ENCODE data around the gene TLE1.

The TLE1 gene

GRCh38 chr9:81686614-81687520 lies 2.5 kb downstream of the TLE1 start:
- peak; percentile 90 for DNase-seq

GRCh38 chr9:81685763-81686613 lies 3.4 kb downstream of the TLE1 start:
- peak; percentile 44 for DNase-seq

GRCh38 chr9:81684635-81685034 lies 4.7 kb downstream of the TLE1 start:
- no peak for DNase-seq

GRCh38 chr9:81683704-81684103 lies 5.6 kb downstream of the TLE1 start:
- no peak for DNase-seq

GRCh38 chr9:81683238-81683637 lies 6.1 kb downstream of the TLE1 start:
- no peak for DNase-seq

GRCh38 chr9:81682797-81683196 lies 6.5 kb downstream of the TLE1 start:
- DNase-seq, result no peak

GRCh38 chr9:81682177-81682576 lies 7.2 kb downstream of the TLE1 start:
- no peak for DNase-seq

- peak; percentile 44 for DNase-seq
Observed at GRCh38 chr9:81680506-81680905, 8.8 kb downstream of the TLE1 start.

GRCh38 chr9:81680006-81680405 lies 9.3 kb downstream of the TLE1 start:
- DNase-seq, result no peak

- DNase-seq, result no peak
Observed at GRCh38 chr9:81678088-81678487, 11.3 kb downstream of the TLE1 start.

GRCh38 chr9:81676395-81676794 lies 13.0 kb downstream of the TLE1 start:
- DNase-seq, result no peak

GRCh38 chr9:81673310-81673709 lies 16.0 kb downstream of the TLE1 start:
- no peak for DNase-seq

- DNase-seq, result no peak
Observed at GRCh38 chr9:81671880-81672280, 17.5 kb downstream of the TLE1 start.

GRCh38 chr9:81669866-81670265 lies 19.5 kb downstream of the TLE1 start:
- no peak for DNase-seq

GRCh38 chr9:81669041-81669651 lies 20.2 kb downstream of the TLE1 start:
- DNase-seq, result no peak

- DNase-seq, result no peak
Observed at GRCh38 chr9:81666123-81666522, 23.2 kb downstream of the TLE1 start.

GRCh38 chr9:81665322-81665871 lies 23.9 kb downstream of the TLE1 start:
- DNase-seq, result no peak

- DNase-seq, result no peak
Observed at GRCh38 chr9:81664638-81665222, 24.6 kb downstream of the TLE1 start.

- no peak for DNase-seq
Observed at GRCh38 chr9:81661339-81661738, 28.0 kb downstream of the TLE1 start.

- peak; percentile 32 for DNase-seq
Observed at GRCh38 chr9:81656871-81657337, 32.4 kb downstream of the TLE1 start.

GRCh38 chr9:81656004-81656403 lies 33.3 kb downstream of the TLE1 start:
- no peak for DNase-seq

- no peak for DNase-seq
Observed at GRCh38 chr9:81653240-81653639, 36.1 kb downstream of the TLE1 start.

Data from DMS53 (cell line).